Measurements from ENCODE around the gene RANBP17.

DNA sequence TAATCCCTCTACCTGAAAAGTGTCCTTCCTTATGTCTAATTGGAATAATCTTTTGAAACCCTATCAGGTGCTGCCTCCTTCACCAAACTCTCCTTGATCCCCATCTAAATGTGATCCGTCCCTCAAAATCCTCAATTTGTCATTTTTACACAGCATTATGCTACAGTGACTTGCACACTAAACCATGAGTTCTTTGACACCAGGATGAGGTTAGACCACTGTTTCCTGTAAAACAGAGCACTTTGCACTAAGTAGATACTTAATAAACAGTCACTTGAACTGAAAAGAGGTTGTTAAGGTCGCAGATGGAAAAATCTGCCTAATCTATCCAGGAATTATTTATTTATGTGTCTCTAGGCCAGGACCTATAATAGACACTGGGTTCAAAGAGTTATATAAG lies 403.0 kb downstream of the RANBP17 start:
- TF ChIP-seq CTCF (IDR thresholded peaks at IDR 0.05; ENCODE audit: poor library complexity, severe bottlenecking), result no peak
- TF ChIP-seq EZH2 (IDR thresholded peaks at IDR 0.05; ENCODE audit: borderline replicate concordance, insufficient read depth, low read length, poor library complexity, severe bottlenecking), result no peak
- TF ChIP-seq SMC3 (conservative IDR thresholded peaks at IDR 0.05; ENCODE audit: poor library complexity), result no peak
- no peak for TF ChIP-seq POLR2AphosphoS5 (IDR thresholded peaks at IDR 0.05)
- no peak for TF ChIP-seq TAF1 (IDR thresholded peaks at IDR 0.05; ENCODE audit: low read depth)
- TF ChIP-seq EP300 (conservative IDR thresholded peaks at IDR 0.05; ENCODE audit: poor library complexity, severe bottlenecking), result no peak
